ENCODE measurements around the gene GID4. TPM values are rescaled to one million over a fixed set of nuclear protein-coding genes. Genes with fewer than 3 reads are reported as not detected.
A peak's percentile ranks its signal among the peaks of the same experiment; 100 is the strongest.

The GID4 gene
- total and polyA plus RNA-seq, 9 of the 15 experiments (the other 6 are each of a cell fraction or from before 2014, with no cell fraction given), result 1.2 to 6.4 (median 3.7) TPM

DNA sequence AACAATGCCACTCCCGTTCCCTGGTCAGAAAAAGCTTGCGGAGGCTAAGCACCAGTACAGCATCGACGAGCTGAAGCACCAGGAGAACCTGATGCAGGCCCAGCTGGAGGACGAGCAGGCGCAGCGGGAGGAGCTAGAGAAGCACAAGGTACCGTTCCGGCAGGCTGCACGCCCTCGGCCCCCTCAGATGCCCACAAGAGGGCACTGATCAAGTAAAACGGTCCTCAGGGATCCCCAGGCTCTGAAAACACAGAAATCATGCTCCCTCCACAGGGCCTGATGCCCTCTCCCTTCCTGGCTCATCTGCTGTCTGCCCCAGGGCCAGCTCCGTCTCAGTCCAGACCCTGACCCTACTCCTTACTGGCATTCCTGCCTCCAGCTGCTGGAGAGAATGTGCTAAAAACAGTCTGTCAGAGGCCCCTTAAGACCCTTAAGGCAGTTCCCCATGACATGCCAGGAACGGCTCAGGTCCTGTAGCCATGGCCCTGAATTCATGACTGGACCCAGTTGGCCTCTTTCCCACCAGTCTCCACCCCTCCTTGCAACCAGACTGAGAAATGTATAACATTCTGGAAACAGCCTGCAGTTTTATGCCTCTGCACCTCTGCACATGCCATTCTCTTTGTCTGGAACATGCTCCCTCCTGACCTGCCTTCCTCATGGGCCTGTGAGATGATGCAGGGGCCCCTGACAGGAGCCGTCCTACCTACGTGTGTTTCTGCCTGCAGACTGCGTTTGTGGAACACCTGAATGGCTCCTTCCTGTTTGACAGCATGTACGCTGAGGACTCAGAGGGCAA is 44.7 kb upstream of the GID4 start:
- no peak overlapping the region for H3K4me2 ChIP-seq (ENCODE audit: insufficient read depth, low read length)
- intact Hi-C loops (cut with micrococcal nuclease) (no loop called here), in situ Hi-C loops (cut with MboI) (no loop called here)
- no peaks in the 10 kb centered on the region for H3K79me2 ChIP-seq (ENCODE audit: control insufficient read depth, insufficient read depth, low read length)
- no TSS peak for BruUV-seq (replicated peaks)
- POLR2A ChIA-PET, result no interaction called here
- H3K4me1 ChIP-seq (replicated peaks in 1 of 2; ENCODE audit: control insufficient read depth in 2 of 2, insufficient read depth in 2 of 2, low read length in 2 of 2), result peaks cover 0 to 7% of the 10 kb centered on the region in 2 experiments; a peak in 2 of 5 replicates
- CTCF ChIA-PET (ENCODE audit: low intra/inter-chr PET ratio), result no interaction called here
- ATAC-seq, result peak; percentile 64
- no peak for DNase-seq (ENCODE audit: extremely low read depth in 1 of 4, low spot score in 3 of 4)
- no peak overlapping the region for H3K4me3 ChIP-seq
- peaks cover 0 to 8% of the 10 kb centered on the region in 2 experiments; a peak in 1 of 5 replicates for H3K27me3 ChIP-seq (ENCODE audit: control insufficient read depth in 2 of 2, insufficient read depth in 2 of 2, low read length in 2 of 2)
- 57% methylated on average over 4 of the region's 18 CpGs for WGBS (ENCODE audit: insufficient coverage, low coverage, missing lambda C conversion rate)
- no peak overlapping the region for H2AFZ ChIP-seq (ENCODE audit: low read depth, low read length)
- no peak overlapping the region for H3K9ac ChIP-seq (ENCODE audit: insufficient read depth in 1 of 2, low read depth in 2 of 2, low read length in 2 of 2)
- no peaks in the 10 kb centered on the region for H3K36me3 ChIP-seq (ENCODE audit: control insufficient read depth, insufficient read depth, low read length)
- no peak for FAIRE-seq
- H3K9me3 ChIP-seq (replicated peaks; ENCODE audit: control insufficient read depth, insufficient read depth, low read depth, low read length), result no peaks in the 10 kb centered on the region
- H3K27ac ChIP-seq (ENCODE audit: extremely low read depth, low read depth, low read length), result no peak overlapping the region
- no peaks in the 10 kb centered on the region for H4K20me1 ChIP-seq (replicated peaks; ENCODE audit: control insufficient read depth, insufficient read depth, low read length)
- TF ChIP-seq PRMT5 (CRISPR knock-in tag; IDR thresholded peaks at IDR 0.05) (no peak), ZNF507 (tag; conservative IDR thresholded peaks at IDR 0.05) (no peak), BHLHE40 (IDR thresholded peaks at IDR 0.05; ENCODE audit: low read length) (no peak), ZNF41 (CRISPR knock-in tag; conservative IDR thresholded peaks at IDR 0.05) (no peak), JUN (IDR thresholded peaks at IDR 0.05; ENCODE audit: borderline replicate concordance, low read depth, low read length) (no peak), JUN (CRISPR knock-in tag; IDR thresholded peaks at IDR 0.05; ENCODE audit: borderline replicate concordance) (no peak), NELFE (IDR thresholded peaks at IDR 0.05; ENCODE audit: insufficient read depth, insufficient read length) (no peak), EHMT2 (IDR thresholded peaks at IDR 0.05) (no peak)
- TF ChIP-seq, protein P1, sequence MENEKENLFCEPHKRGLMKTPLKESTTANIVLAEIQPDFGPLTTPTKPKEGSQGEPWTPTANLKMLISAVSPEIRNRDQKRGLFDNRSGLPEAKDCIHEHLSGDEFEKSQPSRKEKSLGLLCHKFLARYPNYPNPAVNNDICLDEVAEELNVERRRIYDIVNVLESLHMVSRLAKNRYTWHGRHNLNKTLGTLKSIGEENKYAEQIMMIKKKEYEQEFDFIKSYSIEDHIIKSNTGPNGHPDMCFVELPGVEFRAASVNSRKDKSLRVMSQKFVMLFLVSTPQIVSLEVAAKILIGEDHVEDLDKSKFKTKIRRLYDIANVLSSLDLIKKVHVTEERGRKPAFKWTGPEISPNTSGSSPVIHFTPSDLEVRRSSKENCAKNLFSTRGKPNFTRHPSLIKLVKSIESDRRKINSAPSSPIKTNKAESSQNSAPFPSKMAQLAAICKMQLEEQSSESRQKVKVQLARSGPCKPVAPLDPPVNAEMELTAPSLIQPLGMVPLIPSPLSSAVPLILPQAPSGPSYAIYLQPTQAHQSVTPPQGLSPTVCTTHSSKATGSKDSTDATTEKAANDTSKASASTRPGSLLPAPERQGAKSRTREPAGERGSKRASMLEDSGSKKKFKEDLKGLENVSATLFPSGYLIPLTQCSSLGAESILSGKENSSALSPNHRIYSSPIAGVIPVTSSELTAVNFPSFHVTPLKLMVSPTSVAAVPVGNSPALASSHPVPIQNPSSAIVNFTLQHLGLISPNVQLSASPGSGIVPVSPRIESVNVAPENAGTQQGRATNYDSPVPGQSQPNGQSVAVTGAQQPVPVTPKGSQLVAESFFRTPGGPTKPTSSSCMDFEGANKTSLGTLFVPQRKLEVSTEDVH (IDR thresholded peaks at IDR 0.05; ENCODE audit: low read depth, partially characterized antibody), result no peak
- TF ChIP-seq, protein P2, sequence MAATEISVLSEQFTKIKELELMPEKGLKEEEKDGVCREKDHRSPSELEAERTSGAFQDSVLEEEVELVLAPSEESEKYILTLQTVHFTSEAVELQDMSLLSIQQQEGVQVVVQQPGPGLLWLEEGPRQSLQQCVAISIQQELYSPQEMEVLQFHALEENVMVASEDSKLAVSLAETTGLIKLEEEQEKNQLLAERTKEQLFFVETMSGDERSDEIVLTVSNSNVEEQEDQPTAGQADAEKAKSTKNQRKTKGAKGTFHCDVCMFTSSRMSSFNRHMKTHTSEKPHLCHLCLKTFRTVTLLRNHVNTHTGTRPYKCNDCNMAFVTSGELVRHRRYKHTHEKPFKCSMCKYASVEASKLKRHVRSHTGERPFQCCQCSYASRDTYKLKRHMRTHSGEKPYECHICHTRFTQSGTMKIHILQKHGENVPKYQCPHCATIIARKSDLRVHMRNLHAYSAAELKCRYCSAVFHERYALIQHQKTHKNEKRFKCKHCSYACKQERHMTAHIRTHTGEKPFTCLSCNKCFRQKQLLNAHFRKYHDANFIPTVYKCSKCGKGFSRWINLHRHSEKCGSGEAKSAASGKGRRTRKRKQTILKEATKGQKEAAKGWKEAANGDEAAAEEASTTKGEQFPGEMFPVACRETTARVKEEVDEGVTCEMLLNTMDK (IDR thresholded peaks at IDR 0.05; ENCODE audit: borderline replicate concordance, insufficient read depth, low read depth, low read length, poor library complexity, severe bottlenecking), result peak; percentile 5
- TF ChIP-seq, protein P3, sequence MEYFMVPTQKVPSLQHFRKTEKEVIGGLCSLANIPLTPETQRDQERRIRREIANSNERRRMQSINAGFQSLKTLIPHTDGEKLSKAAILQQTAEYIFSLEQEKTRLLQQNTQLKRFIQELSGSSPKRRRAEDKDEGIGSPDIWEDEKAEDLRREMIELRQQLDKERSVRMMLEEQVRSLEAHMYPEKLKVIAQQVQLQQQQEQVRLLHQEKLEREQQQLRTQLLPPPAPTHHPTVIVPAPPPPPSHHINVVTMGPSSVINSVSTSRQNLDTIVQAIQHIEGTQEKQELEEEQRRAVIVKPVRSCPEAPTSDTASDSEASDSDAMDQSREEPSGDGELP (CRISPR knock-in tag; IDR thresholded peaks at IDR 0.05; ENCODE audit: borderline replicate concordance), result no peak
- TF ChIP-seq, protein P4, sequence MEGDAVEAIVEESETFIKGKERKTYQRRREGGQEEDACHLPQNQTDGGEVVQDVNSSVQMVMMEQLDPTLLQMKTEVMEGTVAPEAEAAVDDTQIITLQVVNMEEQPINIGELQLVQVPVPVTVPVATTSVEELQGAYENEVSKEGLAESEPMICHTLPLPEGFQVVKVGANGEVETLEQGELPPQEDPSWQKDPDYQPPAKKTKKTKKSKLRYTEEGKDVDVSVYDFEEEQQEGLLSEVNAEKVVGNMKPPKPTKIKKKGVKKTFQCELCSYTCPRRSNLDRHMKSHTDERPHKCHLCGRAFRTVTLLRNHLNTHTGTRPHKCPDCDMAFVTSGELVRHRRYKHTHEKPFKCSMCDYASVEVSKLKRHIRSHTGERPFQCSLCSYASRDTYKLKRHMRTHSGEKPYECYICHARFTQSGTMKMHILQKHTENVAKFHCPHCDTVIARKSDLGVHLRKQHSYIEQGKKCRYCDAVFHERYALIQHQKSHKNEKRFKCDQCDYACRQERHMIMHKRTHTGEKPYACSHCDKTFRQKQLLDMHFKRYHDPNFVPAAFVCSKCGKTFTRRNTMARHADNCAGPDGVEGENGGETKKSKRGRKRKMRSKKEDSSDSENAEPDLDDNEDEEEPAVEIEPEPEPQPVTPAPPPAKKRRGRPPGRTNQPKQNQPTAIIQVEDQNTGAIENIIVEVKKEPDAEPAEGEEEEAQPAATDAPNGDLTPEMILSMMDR (IDR thresholded peaks at IDR 0.05 in 2 of 3, conservative IDR thresholded peaks at IDR 0.05 in 1 of 3; ENCODE audit: insufficient read depth in 2 of 3, low read depth in 1 of 3, low read length in 3 of 3), result peak in 2 of 3 experiments; percentile 16; a peak in 3 of 6 replicates
- H3K9me1 ChIP-seq (ENCODE audit: control insufficient read depth, insufficient read depth, low read length), result no peaks in the 10 kb centered on the region
